SK-N-MC (cell line): ENCODE data around the gene PRDM7.
A peak's percentile ranks its signal among the peaks of the same experiment; 100 is the strongest.

Experiments used
- DNase-seq: peaks from one replicate; pipeline ENCODE4 v3.0.0-alpha.2; 2011; ENCODE audit warnings: low read depth, low spot score
- H3K27ac ChIP-seq: fragments of 200-600 bp; sonication (generic); 2 replicates; pipeline ENCODE4 v1.5.1; 2016; ENCODE audit warnings: mixed run types
- H3K36me3 ChIP-seq: fragments of 200-600 bp; sonication (generic); 2 replicates; pipeline ENCODE4 v1.6.1; 2017; ENCODE audit warnings: antibody characterized with exemption, low read length, mixed read lengths; ENCODE audit not compliant: insufficient read depth
- H3K4me3 ChIP-seq: fragments of 200-600 bp; sonication (generic); 2 replicates; pipeline ENCODE4 v1.5.1; 2016
- H3K9ac ChIP-seq: fragments of 200-600 bp; sonication (generic); 2 replicates; pipeline ENCODE4 v1.8.0; 2017; ENCODE audit warnings: mixed run types, mixed read lengths; ENCODE audit not compliant: insufficient read length
- H3K9me3 ChIP-seq: fragments of 200-600 bp; sonication (generic); 2 replicates; pipeline ENCODE4 v1.6.1; 2017; ENCODE audit warnings: low read depth, mild to moderate bottlenecking, antibody characterized with exemption, low read length, moderate library complexity, mixed read lengths
- EZH2 ChIP-seq: fragments of 200-600 bp; sonication (generic); IDR thresholded peaks from one replicate; pipeline ENCODE4 v1.6.1; 2017; ENCODE audit warnings: antibody characterized with exemption
- FOXP2 ChIP-seq: optimal IDR thresholded peaks from 2 replicates; pipeline ENCODE3; 2011; ENCODE audit warnings: mild to moderate bottlenecking, moderate library complexity; ENCODE audit not compliant: insufficient read depth; ENCODE audit errors: extremely low read length, control extremely low read depth
- POLR2AphosphoS5 ChIP-seq: IDR thresholded peaks from 2 replicates; pipeline ENCODE4 v1.6.1; 2012; ENCODE audit warnings: mild to moderate bottlenecking, low read depth, low read length, borderline replicate concordance

The PRDM7 gene

DNA sequence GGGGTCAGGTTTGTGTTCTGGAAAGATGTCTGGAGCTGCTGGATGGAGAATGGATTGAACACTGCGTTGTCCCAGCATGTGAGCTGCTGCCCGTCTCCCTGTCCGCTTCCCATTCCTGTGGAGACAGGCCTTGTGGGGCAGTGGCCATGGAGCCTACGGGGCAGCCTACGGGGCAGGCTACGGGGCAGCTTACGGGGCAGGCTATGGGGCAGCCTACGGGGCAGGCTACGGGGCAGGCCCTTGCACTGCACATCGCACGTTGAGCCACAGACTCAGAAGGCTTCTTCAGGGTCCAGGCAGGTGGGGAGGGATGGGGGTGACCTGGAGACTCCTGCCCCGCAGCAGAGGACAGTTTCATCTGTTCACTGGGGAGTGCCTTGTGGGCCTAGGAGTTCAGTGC, 48.1 kb downstream of the PRDM7 start:
- Histone ChIP-seq H3K9ac (no peak overlapping the region), H3K27ac (no peak overlapping the region), H3K4me3 (no peak overlapping the region), H3K36me3 (no peaks in the 10 kb centered on the region), H3K9me3 (no peaks in the 10 kb centered on the region)
- no peak for DNase-seq
- TF ChIP-seq EZH2 (no peak), POLR2AphosphoS5 (no peak), FOXP2 (no peak)

DNA sequence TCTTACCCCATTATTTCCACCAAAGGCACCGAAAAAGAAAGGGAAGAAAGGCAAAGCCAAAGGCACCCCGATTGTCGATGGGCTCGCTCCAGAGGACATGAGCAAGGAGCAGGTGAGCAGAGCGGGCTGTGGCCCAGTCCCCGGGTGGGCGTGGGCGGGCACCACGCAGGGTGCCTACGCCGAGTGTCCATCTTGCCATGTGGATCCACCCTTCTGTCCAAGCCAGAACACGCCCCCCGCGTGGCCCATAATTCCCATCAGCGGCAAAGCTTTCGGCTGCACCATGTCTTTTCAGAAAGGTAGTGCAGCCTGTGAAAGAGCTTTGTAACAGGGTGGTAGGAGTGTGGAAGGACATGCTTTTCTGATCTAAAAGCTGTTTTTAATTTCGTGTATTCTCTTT, 49.5 kb downstream of the PRDM7 start:
- Histone ChIP-seq H3K9me3 (no peaks in the 10 kb centered on the region), H3K27ac (no peak overlapping the region), H3K4me3 (no peak overlapping the region), H3K9ac (no peak overlapping the region), H3K36me3 (no peaks in the 10 kb centered on the region)
- TF ChIP-seq EZH2: no peak
- TF ChIP-seq FOXP2: no peak
- no peak for TF ChIP-seq POLR2AphosphoS5
- no peak for DNase-seq

DNA sequence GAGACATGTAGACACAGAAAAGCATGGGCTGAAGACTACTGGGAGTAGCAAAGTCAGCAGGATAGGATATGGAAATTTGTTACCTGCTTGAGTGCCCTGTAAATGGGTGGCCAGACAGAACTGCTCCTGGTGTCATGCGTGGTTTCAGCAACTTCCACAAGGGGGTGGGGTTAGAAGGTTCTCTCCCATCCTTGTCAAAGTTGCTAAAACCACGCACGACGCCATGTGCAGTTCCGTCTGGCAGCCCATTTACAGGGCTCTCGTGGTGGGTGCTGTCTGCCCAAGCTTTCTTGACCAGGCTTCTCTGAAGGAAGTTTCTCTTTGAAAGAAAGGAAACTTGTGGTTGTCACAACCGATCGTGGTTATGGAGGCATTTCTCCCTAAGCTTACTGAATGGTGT, 51.0 kb downstream of the PRDM7 start:
- H3K9me3 ChIP-seq: no peaks in the 10 kb centered on the region
- H3K27ac ChIP-seq: no peak overlapping the region
- no peak overlapping the region for H3K4me3 ChIP-seq
- no peak for DNase-seq
- TF ChIP-seq POLR2AphosphoS5: no peak
- TF ChIP-seq EZH2: no peak
- no peak for TF ChIP-seq FOXP2
- H3K36me3 ChIP-seq: no peaks in the 10 kb centered on the region
- no peak overlapping the region for H3K9ac ChIP-seq

DNA sequence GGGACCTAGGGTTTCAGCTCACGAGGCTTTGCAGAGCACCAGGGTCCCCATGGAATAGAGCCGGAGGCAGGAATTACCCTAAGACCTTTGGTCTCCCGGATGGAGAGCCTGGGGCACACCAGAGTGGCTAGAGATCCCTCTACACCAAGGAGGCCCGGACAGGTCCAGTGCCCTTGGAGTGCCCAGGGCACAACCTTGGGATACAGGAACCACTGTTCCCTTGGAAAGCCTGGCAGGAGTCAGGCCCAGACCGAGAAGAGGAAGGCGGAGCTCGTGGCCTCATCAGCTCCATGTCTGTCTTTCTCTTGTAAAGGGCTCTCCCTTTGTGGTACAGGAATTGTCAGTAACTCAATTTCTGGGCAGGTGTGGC, 54.1 kb downstream of the PRDM7 start:
- Histone ChIP-seq H3K27ac (no peak overlapping the region), H3K9ac (peak overlapping the region; percentile 63), H3K9me3 (no peaks in the 10 kb centered on the region), H3K4me3 (peak overlapping the region; percentile 72), H3K36me3 (no peaks in the 10 kb centered on the region)
- no peak for DNase-seq
- TF ChIP-seq POLR2AphosphoS5 (no peak), FOXP2 (no peak)

DNA sequence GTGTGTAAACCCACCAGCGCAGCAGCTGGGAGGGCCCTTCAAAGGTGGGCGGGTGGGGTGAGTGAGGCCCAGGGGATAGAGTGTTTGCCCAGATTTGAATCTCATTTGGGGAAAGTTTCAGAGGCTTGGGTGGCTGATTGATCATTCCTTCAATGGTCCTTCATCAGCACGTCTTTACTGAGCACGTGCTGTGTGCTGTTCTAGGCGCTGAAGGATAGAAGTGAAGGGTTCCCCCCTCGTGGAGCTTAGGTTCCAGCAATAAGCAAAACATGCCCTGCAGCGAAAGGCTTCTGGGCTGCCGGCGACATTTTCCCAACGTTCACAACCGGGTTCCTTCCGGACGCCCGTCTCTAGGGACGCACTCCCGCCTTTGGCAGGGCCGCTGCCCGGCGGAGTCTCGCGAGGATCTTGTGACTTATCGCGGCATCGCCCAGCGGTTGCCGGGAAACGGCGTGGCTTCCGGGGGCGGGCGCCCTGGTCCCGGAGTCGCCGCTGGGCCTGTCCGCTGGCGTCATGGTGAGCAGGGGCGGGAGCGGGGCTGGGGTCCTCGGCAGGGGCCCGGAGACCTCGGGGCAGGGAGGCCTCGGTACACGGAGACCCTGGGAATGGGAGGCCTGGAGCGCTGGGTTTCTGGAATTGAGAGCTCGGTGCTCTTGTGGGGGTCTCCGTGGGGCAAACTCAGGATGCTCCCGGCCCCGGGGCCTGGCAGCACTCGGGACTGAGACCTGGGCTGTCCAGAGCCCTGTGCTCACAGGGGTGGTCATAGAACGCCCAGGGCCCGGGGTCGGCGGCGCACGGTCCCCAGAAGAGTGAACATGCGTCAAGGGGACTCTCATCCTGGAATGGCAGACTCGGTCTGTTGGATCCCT, 54.7 kb downstream of the PRDM7 start:
- TF ChIP-seq POLR2AphosphoS5 (no peak), EZH2 (no peak), FOXP2 (no peak)
- Histone ChIP-seq H3K9ac (peak overlapping the region; percentile 63), H3K4me3 (peak overlapping the region; percentile 72), H3K27ac (peak overlapping the region; percentile 85), H3K36me3 (no peaks in the 10 kb centered on the region), H3K9me3 (no peaks in the 10 kb centered on the region)
- DNase-seq: no peak

- 0 out of 2 replicates have a peak overlapping the region, but pooled peaks have one; percentile 15 for H3K4me3 ChIP-seq
- no peak overlapping the region for H3K9ac ChIP-seq
These were observed 56.2 kb downstream of the PRDM7 start for GRCh38 chr16:90020838-90021382.

GRCh38 chr16:90020260-90020837, 56.8 kb downstream of the PRDM7 start:
- peak overlapping the region; percentile 81 for H3K4me3 ChIP-seq
- H3K9ac ChIP-seq: peak overlapping the region; percentile 8
- no peak for DNase-seq

More at GRCh38 chr16:90020838-90021382, 56.2 kb downstream of the PRDM7 start:
- Histone ChIP-seq H3K36me3 (no peaks in the 10 kb centered on the region), H3K9me3 (no peaks in the 10 kb centered on the region), H3K27ac (peak overlapping the region; percentile 75)
- DNase-seq: no peak
- no peak for TF ChIP-seq FOXP2
- TF ChIP-seq EZH2: no peak
- TF ChIP-seq POLR2AphosphoS5: no peak

GRCh38 chr16:90019543-90020259, 57.4 kb downstream of the PRDM7 start:
- Histone ChIP-seq H3K27ac (peak overlapping the region; percentile 75; the same call in 1 of the 2 replicates), H3K4me3 (peak overlapping the region; percentile 81), H3K9ac (peak overlapping the region; percentile 60), H3K36me3 (no peaks in the 10 kb centered on the region), H3K9me3 (no peaks in the 10 kb centered on the region)
- DNase-seq: no peak
- TF ChIP-seq EZH2: no peak
- TF ChIP-seq FOXP2: no peak
- no peak for TF ChIP-seq POLR2AphosphoS5

More at GRCh38 chr16:90020260-90020837, 56.8 kb downstream of the PRDM7 start:
- Histone ChIP-seq H3K9me3 (no peaks in the 10 kb centered on the region), H3K36me3 (no peaks in the 10 kb centered on the region), H3K27ac (peak overlapping the region; percentile 75)
- no peak for TF ChIP-seq EZH2
- no peak for TF ChIP-seq FOXP2
- TF ChIP-seq POLR2AphosphoS5: no peak
